Measurements from ENCODE around the gene KATNAL2.
"Not testable (repeated sequence)": the region's sequence is repeated elsewhere in the genome, so short reads cannot be mapped to it uniquely, and the experiment has no call there.

Gene KATNAL2

GRCh38 chr18:47034591-47034990 is 117.2 kb downstream of the KATNAL2 start:
- DNase-seq (ENCODE audit: low read depth), result not testable (repeated sequence)

GRCh38 chr18:47035156-47035671 is 117.8 kb downstream of the KATNAL2 start, which contains the start of gene ELOA2:
Gene ELOA2, minus strand, starts transcription at chr18:47035621. Its CDS starts 357 bp downstream, at chr18:47035264.
- no peak for DNase-seq (ENCODE audit: low read depth)

GRCh38 chr18:47036298-47036874 is 119.0 kb downstream of the KATNAL2 start:
- no peak for DNase-seq (ENCODE audit: low read depth)

GRCh38 chr18:47036927-47037578 is 119.7 kb downstream of the KATNAL2 start:
- no peak for DNase-seq (ENCODE audit: low read depth)

- no peak for DNase-seq (ENCODE audit: low read depth)
Observed at GRCh38 chr18:47040982-47041381, 123.6 kb downstream of the KATNAL2 start.

- DNase-seq (ENCODE audit: low read depth), result no peak
Observed at GRCh38 chr18:47050468-47050867, 133.1 kb downstream of the KATNAL2 start.

- no peak for DNase-seq (ENCODE audit: low read depth)
Observed at GRCh38 chr18:47054369-47054768, 137.0 kb downstream of the KATNAL2 start.

- no peak for DNase-seq (ENCODE audit: low read depth)
Observed at GRCh38 chr18:47062471-47062870, 145.1 kb downstream of the KATNAL2 start.

GRCh38 chr18:47063096-47063495 is 145.7 kb downstream of the KATNAL2 start:
- DNase-seq (ENCODE audit: low read depth), result no peak

- DNase-seq (ENCODE audit: low read depth), result no peak
Observed at GRCh38 chr18:47067648-47068047, 150.2 kb downstream of the KATNAL2 start.

- DNase-seq (ENCODE audit: low read depth), result no peak
Observed at GRCh38 chr18:47075098-47075883, 157.9 kb downstream of the KATNAL2 start.

GRCh38 chr18:47077111-47077510 is 159.7 kb downstream of the KATNAL2 start:
- no peak for DNase-seq (ENCODE audit: low read depth)

GRCh38 chr18:47080872-47081271 is 163.5 kb downstream of the KATNAL2 start:
- no peak for DNase-seq (ENCODE audit: low read depth)

- DNase-seq (ENCODE audit: low read depth), result no peak
Observed at GRCh38 chr18:47081578-47081977, 164.2 kb downstream of the KATNAL2 start.

GRCh38 chr18:47087676-47088075 is 170.3 kb downstream of the KATNAL2 start:
- no peak for DNase-seq (ENCODE audit: low read depth)

- no peak for DNase-seq (ENCODE audit: low read depth)
Observed at GRCh38 chr18:47095810-47096209, 178.4 kb downstream of the KATNAL2 start.

- peak; percentile 35 for DNase-seq (ENCODE audit: low read depth)
Observed at GRCh38 chr18:47100212-47100831, 182.9 kb downstream of the KATNAL2 start.

GRCh38 chr18:47108373-47108772 is 191.0 kb downstream of the KATNAL2 start:
- no peak for DNase-seq (ENCODE audit: low read depth)

GRCh38 chr18:47108998-47109405 is 191.6 kb downstream of the KATNAL2 start:
- DNase-seq (ENCODE audit: low read depth), result no peak

- no peak for DNase-seq (ENCODE audit: low read depth)
Observed at GRCh38 chr18:47109720-47110119, 192.3 kb downstream of the KATNAL2 start.

- DNase-seq (ENCODE audit: low read depth), result no peak
Observed at GRCh38 chr18:47110492-47111274, 193.3 kb downstream of the KATNAL2 start.
